ENCODE results near the gene RALGDS.

RALGDS gene

DNA sequence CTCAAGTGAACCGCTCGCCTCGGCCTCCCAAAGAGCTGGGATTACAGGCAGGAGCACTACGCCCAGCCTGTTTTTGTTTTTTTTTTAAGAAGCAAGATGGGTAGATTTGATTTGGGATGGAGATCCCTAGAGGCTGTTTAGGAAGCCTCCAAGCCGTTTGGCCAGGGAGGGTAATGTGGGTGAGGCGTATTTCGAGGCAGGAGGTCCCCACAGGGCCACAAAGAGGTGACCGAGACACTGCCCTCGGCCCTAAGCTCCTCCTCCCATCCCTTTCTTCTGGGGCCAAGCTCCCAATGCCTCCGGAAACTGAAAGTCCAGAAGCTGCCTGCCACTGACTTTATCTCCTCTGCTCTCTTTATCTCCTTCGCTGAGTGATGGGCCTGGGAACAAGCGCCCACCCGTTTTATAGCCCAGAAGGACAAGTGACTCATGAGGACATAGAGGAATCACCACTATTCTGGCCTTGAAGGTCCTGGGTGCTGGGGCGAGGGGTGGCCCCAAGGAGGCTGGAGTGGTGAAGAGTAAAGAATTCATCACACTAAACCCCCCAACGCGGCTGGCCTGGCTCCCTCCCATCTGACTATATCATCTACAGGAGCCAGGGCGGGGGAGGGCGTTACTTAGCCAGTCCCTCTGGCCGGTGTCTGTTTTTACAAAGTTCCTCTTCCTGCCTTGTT, 2.0 kb upstream of the RALGDS start:
- TF ChIP-seq, protein P1, sequence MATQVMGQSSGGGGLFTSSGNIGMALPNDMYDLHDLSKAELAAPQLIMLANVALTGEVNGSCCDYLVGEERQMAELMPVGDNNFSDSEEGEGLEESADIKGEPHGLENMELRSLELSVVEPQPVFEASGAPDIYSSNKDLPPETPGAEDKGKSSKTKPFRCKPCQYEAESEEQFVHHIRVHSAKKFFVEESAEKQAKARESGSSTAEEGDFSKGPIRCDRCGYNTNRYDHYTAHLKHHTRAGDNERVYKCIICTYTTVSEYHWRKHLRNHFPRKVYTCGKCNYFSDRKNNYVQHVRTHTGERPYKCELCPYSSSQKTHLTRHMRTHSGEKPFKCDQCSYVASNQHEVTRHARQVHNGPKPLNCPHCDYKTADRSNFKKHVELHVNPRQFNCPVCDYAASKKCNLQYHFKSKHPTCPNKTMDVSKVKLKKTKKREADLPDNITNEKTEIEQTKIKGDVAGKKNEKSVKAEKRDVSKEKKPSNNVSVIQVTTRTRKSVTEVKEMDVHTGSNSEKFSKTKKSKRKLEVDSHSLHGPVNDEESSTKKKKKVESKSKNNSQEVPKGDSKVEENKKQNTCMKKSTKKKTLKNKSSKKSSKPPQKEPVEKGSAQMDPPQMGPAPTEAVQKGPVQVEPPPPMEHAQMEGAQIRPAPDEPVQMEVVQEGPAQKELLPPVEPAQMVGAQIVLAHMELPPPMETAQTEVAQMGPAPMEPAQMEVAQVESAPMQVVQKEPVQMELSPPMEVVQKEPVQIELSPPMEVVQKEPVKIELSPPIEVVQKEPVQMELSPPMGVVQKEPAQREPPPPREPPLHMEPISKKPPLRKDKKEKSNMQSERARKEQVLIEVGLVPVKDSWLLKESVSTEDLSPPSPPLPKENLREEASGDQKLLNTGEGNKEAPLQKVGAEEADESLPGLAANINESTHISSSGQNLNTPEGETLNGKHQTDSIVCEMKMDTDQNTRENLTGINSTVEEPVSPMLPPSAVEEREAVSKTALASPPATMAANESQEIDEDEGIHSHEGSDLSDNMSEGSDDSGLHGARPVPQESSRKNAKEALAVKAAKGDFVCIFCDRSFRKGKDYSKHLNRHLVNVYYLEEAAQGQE (IDR thresholded peaks at IDR 0.05; ENCODE audit: insufficient replicate concordance, low read depth) = no peak
- no peak for TF ChIP-seq SPI1 (IDR thresholded peaks at IDR 0.05; ENCODE audit: borderline replicate concordance, low read depth)
- no peak for TF ChIP-seq POLR2AphosphoS5 (IDR thresholded peaks at IDR 0.05; ENCODE audit: low read depth)
- TF ChIP-seq, protein P2, sequence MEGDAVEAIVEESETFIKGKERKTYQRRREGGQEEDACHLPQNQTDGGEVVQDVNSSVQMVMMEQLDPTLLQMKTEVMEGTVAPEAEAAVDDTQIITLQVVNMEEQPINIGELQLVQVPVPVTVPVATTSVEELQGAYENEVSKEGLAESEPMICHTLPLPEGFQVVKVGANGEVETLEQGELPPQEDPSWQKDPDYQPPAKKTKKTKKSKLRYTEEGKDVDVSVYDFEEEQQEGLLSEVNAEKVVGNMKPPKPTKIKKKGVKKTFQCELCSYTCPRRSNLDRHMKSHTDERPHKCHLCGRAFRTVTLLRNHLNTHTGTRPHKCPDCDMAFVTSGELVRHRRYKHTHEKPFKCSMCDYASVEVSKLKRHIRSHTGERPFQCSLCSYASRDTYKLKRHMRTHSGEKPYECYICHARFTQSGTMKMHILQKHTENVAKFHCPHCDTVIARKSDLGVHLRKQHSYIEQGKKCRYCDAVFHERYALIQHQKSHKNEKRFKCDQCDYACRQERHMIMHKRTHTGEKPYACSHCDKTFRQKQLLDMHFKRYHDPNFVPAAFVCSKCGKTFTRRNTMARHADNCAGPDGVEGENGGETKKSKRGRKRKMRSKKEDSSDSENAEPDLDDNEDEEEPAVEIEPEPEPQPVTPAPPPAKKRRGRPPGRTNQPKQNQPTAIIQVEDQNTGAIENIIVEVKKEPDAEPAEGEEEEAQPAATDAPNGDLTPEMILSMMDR (IDR thresholded peaks at IDR 0.05; ENCODE audit: insufficient read depth, low read length) = no peak
- no peak for TF ChIP-seq GABPA (IDR thresholded peaks at IDR 0.05; ENCODE audit: low read depth)
- Histone ChIP-seq H3K27ac (replicated peaks) (peak overlapping the region; percentile 64), H3K4me3 (replicated peaks; ENCODE audit: insufficient read depth, low read length) (no peak overlapping the region), H3K27me3 (ENCODE audit: insufficient read depth, poor library complexity, severe bottlenecking) (no peaks in the 10 kb centered on the region)
- DNase-seq (ENCODE audit: low read depth in 1 of 2, low spot score in 1 of 2) = peak in 1 of 2 experiments; percentile 51

DNA sequence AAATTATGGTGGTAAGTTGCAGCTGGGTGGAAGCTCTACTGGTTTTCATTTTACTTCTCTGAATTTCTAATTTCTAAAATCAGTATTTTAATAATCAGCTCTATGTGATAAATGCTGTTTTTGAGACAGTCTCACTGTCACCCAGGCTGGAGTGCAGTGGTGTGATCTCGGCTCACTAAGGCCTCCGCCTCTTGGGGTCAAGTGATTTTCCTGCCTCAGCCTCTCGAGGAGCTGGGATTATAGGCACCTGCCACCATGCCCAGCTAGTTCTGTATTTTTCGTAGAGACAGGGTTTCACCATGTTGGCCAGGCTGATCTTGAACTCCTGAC, 1.5 kb upstream of the RALGDS start:
- H3K27me3 ChIP-seq (ENCODE audit: insufficient read depth, poor library complexity, severe bottlenecking) = no peaks in the 10 kb centered on the region
- no peak overlapping the region for H3K4me3 ChIP-seq (replicated peaks; ENCODE audit: insufficient read depth, low read length)
- TF ChIP-seq SPI1 (IDR thresholded peaks at IDR 0.05; ENCODE audit: borderline replicate concordance, low read depth) (no peak), GABPA (IDR thresholded peaks at IDR 0.05; ENCODE audit: low read depth) (no peak), POLR2AphosphoS5 (IDR thresholded peaks at IDR 0.05; ENCODE audit: low read depth) (no peak)
- TF ChIP-seq, protein P1 (IDR thresholded peaks at IDR 0.05; ENCODE audit: insufficient replicate concordance, low read depth) = no peak
- TF ChIP-seq, protein P2 (IDR thresholded peaks at IDR 0.05; ENCODE audit: insufficient read depth, low read length) = no peak
- DNase-seq (ENCODE audit: low read depth in 1 of 2, low spot score in 1 of 2) = no peak
- H3K27ac ChIP-seq (replicated peaks) = peak overlapping the region; percentile 64

DNA sequence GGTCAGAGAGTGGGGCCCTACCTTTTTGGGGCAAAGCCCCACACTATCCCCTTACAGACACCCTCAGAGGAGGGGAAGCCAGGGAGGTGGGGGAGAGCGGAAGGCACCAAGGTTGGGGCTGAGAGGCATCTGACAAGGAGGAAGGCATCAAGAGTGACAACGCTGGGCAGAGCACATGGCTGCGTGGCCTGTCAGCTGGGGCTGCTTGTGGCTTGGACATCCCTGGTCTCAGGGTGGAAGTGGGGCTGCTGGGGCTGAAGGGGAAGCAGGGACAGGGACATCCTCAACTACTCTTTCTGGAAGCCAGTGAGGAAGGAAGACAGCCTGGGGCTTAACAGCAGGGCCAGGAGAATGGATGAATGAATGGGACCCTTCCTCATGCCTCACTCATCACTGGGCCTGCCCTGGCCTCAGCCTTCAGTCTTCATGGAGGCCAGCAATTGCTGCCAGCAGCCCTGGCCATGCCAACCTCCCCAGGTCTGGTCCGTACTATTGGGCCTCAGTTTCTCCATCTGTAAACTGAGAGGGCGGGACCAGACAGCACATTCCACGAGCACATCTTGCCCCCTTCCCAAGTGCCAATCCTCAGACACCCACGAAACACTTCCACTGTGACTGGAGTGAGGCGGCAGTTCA, 993 bp upstream of the RALGDS start:
- TF ChIP-seq, protein P1 (IDR thresholded peaks at IDR 0.05; ENCODE audit: insufficient replicate concordance, low read depth) = no peak
- TF ChIP-seq SPI1 (IDR thresholded peaks at IDR 0.05; ENCODE audit: borderline replicate concordance, low read depth) = peak; percentile 46; the same call in 1 of the 2 replicates
- no peak; the same call in 1 of the 2 replicates for TF ChIP-seq POLR2AphosphoS5 (IDR thresholded peaks at IDR 0.05; ENCODE audit: low read depth)
- H3K27ac ChIP-seq (replicated peaks) = peak overlapping the region; percentile 64
- no peaks in the 10 kb centered on the region for H3K27me3 ChIP-seq (ENCODE audit: insufficient read depth, poor library complexity, severe bottlenecking)
- peak; percentile 89 to 93 for DNase-seq (ENCODE audit: low read depth in 1 of 2, low spot score in 1 of 2)
- H3K4me3 ChIP-seq (replicated peaks; ENCODE audit: insufficient read depth, low read length) = no peak overlapping the region
